K562 (cell line): ENCODE data around the gene TMEM164. TPM values are rescaled to one million over a fixed set of nuclear protein-coding genes. Genes with fewer than 3 reads are reported as not detected.

Experiments
- ARNT ChIP-seq, 2 experiments: fragments of 450-650 bp; IDR thresholded peaks; 2 replicates each; pipeline ENCODE4 v1.6.1; 2016; ENCODE audit warnings: mild to moderate bottlenecking in 1 of 2
- CREB1 ChIP-seq, 2 experiments: sonication (generic) in 1 of 2; formaldehyde crosslinking in 1 of 2; IDR thresholded peaks; 2 replicates each; pipeline versions ENCODE4 v1.6.1 to v1.8.0; 2012 to 2022; ENCODE audit warnings: inconsistent platforms in 1 of 2, mild to moderate bottlenecking in 1 of 2, missing genetic modification reagents in 1 of 2, moderate library complexity in 1 of 2
- DNMT1 ChIP-seq: fragments of 450-650 bp; IDR thresholded peaks from 2 replicates; pipeline ENCODE4 v1.6.1; 2016; ENCODE audit warnings: antibody characterized with exemption, mild to moderate bottlenecking
- ELF4 ChIP-seq: fragments of 450-650 bp; formaldehyde crosslinking; IDR thresholded peaks from 2 replicates; pipeline ENCODE4 v1.4.0; 2022; ENCODE audit warnings: missing genetic modification characterization
- HDAC8 ChIP-seq: fragments of 450-650 bp; IDR thresholded peaks from 2 replicates; pipeline ENCODE4 v1.6.1; 2016; ENCODE audit warnings: mild to moderate bottlenecking, missing genetic modification characterization, moderate library complexity, missing compliant biosample characterization
- MTA1 ChIP-seq: fragments of 450-650 bp; IDR thresholded peaks from 2 replicates; pipeline ENCODE4 v1.6.1; 2017; ENCODE audit warnings: borderline replicate concordance
- POLR3A ChIP-seq: IDR thresholded peaks from 2 replicates; pipeline ENCODE4 v1.6.1; 2011; ENCODE audit warnings: borderline replicate concordance, mild to moderate bottlenecking, moderate library complexity; ENCODE audit not compliant: insufficient read length, insufficient read depth; ENCODE audit errors: extremely low read depth
- PTBP1 ChIP-seq: fragments of 200-400 bp; formaldehyde crosslinking; IDR thresholded peaks from 2 replicates; pipeline ENCODE4 v1.6.1; 2017; ENCODE audit warnings: low read depth, low read length
- RNF2 ChIP-seq: sonication (generic); IDR thresholded peaks from 2 replicates; pipeline ENCODE4 v1.6.1; 2016
- SMARCA5 ChIP-seq: fragments of 450-650 bp; IDR thresholded peaks from 2 replicates; pipeline ENCODE4 v1.6.1; 2016
- SMARCE1 ChIP-seq: fragments of 450-650 bp; IDR thresholded peaks from 2 replicates; pipeline ENCODE4 v1.7.1; 2016; ENCODE audit warnings: mild to moderate bottlenecking
- SRF ChIP-seq, 2 experiments: fragments of 250-450, 450-650 bp in 1 of 2; sonication (Bioruptor Pico) in 1 of 2; sonication (generic) in 1 of 2; formaldehyde crosslinking; IDR thresholded peaks; 2 replicates each; pipeline versions ENCODE4 v1.5.0 to v1.5.1; 2020 to 2022; ENCODE audit warnings: mild to moderate bottlenecking in 1 of 2, missing genetic modification reagents in 1 of 2
- TAF1 ChIP-seq: IDR thresholded peaks from 2 replicates; pipeline ENCODE4 v1.6.1; 2011; ENCODE audit warnings: mild to moderate bottlenecking, low read length, moderate library complexity; ENCODE audit not compliant: insufficient read depth, control insufficient read depth, severe bottlenecking; ENCODE audit errors: extremely low read depth
- TRIM28 ChIP-seq: fragments of 450-650 bp; IDR thresholded peaks from 2 replicates; pipeline ENCODE4 v1.6.1; 2017
- XRCC5 ChIP-seq: fragments of 200-400 bp; formaldehyde crosslinking; IDR thresholded peaks from 2 replicates; pipeline ENCODE4 v1.6.1; 2017; ENCODE audit warnings: low read depth, mild to moderate bottlenecking, low read length
- ZBTB17 ChIP-seq: fragments of 450-650 bp; formaldehyde crosslinking; IDR thresholded peaks from 2 replicates; pipeline ENCODE4 v1.4.0; 2020; ENCODE audit warnings: mild to moderate bottlenecking
- ZKSCAN3 ChIP-seq: fragments of 250-450 bp; sonication (Bioruptor Pico); IDR thresholded peaks from 2 replicates; pipeline ENCODE4 v1.4.0; 2020
- ZNF507 ChIP-seq: conservative IDR thresholded peaks from 2 replicates; pipeline ENCODE4 v1.6.1; 2017; ENCODE audit warnings: missing genetic modification characterization, missing compliant biosample characterization
- ZNF583 ChIP-seq: fragments of 250-450 bp; sonication (Bioruptor Pico); IDR thresholded peaks from 2 replicates; pipeline ENCODE4 v1.4.0; 2020
- ZNF586 ChIP-seq: fragments of 450-650 bp; formaldehyde crosslinking; conservative IDR thresholded peaks from 2 replicates; pipeline ENCODE4 v1.4.0; 2020; ENCODE audit warnings: mild to moderate bottlenecking, moderate library complexity
- ZNF589 ChIP-seq: fragments of 200-800 bp; sonication (Bioruptor generic); IDR thresholded peaks from 2 replicates; pipeline ENCODE4 v1.6.1; 2016; ENCODE audit warnings: low read depth, missing genetic modification characterization, missing compliant biosample characterization
- ZNF717 ChIP-seq: fragments of 250-450 bp; sonication (Bioruptor Pico); IDR thresholded peaks from 2 replicates; pipeline ENCODE4 v1.5.0; 2021
- polyA plus RNA-seq, 8 experiments: library from polyadenylated mRNA; depleted of rRNA in 4 of 8; stranded (reverse) in 5 of 8; unstranded in 3 of 8; fragments of >200 nt; fragmentation: Nextera tagmentation in 2 of 8; fragmentation: Illumina TruSeq in 1 of 8; extraction: Ambion mirVana in 2 of 8; extraction: Trizol in 1 of 8; gene quantifications; 2 replicates each; pipeline versions ENCODE4 v1.2.1 to v1.2.3, GENCODE V29; 2011 to 2014; ENCODE audit warnings: inconsistent platforms in 1 of 8, missing spikeins in 1 of 8
- total RNA-seq, 7 experiments: library from RNA; depleted of rRNA in 6 of 7; stranded (reverse); fragments of >200 nt in 6 of 7; fragmentation: Illumina TruSeq in 2 of 7; extraction: Trizol in 2 of 7; gene quantifications; 2 replicates each; pipeline versions ENCODE4 v1.2.1 to v1.2.3, GENCODE V29; 2011 to 2021; ENCODE audit warnings: low replicate concordance in 1 of 7
- TF ChIP-seq, protein P1 (sequence below): fragments of 250-450 bp; sonication (Bioruptor Pico); IDR thresholded peaks from 2 replicates; pipeline ENCODE4 v1.4.0; 2020
- TF ChIP-seq, protein P2 (sequence below), 2 experiments: fragments of 250-450 bp in 1 of 2; fragments of 450-650 bp in 1 of 2; sonication (Bioruptor Pico) in 1 of 2; IDR thresholded peaks; 2 replicates each; pipeline versions ENCODE4 v1.6.1 to v1.8.0; 2016 to 2021; ENCODE audit warnings: mild to moderate bottlenecking in 2 of 2, moderate library complexity in 2 of 2, missing compliant biosample characterization in 1 of 2, missing genetic modification characterization in 1 of 2
- TF ChIP-seq, protein P3 (sequence below): fragments of 250-450 bp; sonication (Bioruptor Pico); IDR thresholded peaks from 2 replicates; pipeline ENCODE4 v1.5.0; 2020; ENCODE audit warnings: mild to moderate bottlenecking
- TF ChIP-seq, protein P4 (sequence below): sonication (generic); formaldehyde crosslinking; IDR thresholded peaks from 2 replicates; pipeline ENCODE4 v1.8.1; 2023; ENCODE audit warnings: mild to moderate bottlenecking, missing genetic modification reagents

The TMEM164 gene
- total and polyA plus RNA-seq, 9 of the 15 experiments (the other 6 are each of a cell fraction or from before 2014, with no cell fraction given), result 2.4 to 57.3 (median 23.1) TPM

DNA sequence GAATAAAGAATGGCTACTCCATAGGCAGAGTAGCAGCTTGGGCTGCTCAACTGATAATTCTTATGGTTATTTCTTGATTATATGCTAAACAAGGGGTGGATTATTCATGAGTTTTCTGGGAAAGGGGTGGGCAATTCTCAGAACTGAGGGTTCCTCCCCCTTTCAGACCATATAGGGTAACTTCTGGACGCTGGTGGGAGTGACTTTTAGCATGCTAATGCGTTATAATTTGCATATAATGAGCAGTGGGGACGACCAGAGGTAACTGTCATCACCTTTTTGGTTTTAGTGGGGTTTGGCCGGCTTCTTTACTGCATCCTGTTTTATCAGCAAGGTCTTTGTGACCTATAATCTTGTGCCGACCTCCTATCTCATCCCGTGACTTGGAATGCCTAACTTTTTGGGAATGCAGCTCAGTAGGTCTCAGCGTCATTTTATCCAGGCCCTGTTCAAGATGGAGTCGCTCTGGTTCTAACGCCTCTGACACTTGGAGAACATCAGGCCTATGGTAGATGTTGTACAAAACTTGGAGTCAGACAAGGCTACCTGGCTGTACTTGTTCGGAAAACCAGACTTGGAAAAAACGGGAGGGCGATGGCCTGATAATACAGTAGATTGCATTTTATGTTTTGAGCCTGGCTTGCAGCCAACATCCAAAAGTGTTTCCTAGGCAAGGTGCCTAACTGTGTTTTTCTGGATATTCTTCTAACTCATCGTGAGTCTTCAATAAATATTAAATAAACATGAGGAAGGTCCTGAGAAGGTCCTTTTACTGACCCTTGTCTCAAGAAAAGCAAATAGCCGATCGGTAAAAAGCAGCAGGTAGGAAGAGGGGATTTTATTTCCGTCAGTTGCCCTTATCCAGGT lies 1.8 kb upstream of the TMEM164 start (continued):
- TF ChIP-seq SRF (CRISPR knock-in tag; IDR thresholded peaks at IDR 0.05) (peak; percentile 79 to 98), ARNT (IDR thresholded peaks at IDR 0.05) (no peak), ZBTB17 (CRISPR knock-in tag) (peak; percentile 96), SMARCA5 (no peak), POLR3A (no peak), RNF2 (no peak), ZNF583 (CRISPR knock-in tag) (peak; percentile 100), ELF4 (peak; percentile 97), TAF1 (no peak), ZNF507 (tag) (peak; percentile 71), ZNF717 (peak; percentile 89), DNMT1 (no peak), MTA1 (0 out of 2 replicates have a peak, but pooled peaks have one; percentile 37), HDAC8 (tag) (peak; percentile 99), SMARCE1 (no peak), ZKSCAN3 (peak; percentile 79), TRIM28 (no peak), PTBP1 (no peak), XRCC5 (no peak), CREB1 (IDR thresholded peaks at IDR 0.05) (no peak), CREB1 (CRISPR knock-in tag; IDR thresholded peaks at IDR 0.05) (no peak), ZNF589 (peak; percentile 99), ZNF586 (CRISPR knock-in tag) (peak; percentile 93)
- TF ChIP-seq, protein P1, sequence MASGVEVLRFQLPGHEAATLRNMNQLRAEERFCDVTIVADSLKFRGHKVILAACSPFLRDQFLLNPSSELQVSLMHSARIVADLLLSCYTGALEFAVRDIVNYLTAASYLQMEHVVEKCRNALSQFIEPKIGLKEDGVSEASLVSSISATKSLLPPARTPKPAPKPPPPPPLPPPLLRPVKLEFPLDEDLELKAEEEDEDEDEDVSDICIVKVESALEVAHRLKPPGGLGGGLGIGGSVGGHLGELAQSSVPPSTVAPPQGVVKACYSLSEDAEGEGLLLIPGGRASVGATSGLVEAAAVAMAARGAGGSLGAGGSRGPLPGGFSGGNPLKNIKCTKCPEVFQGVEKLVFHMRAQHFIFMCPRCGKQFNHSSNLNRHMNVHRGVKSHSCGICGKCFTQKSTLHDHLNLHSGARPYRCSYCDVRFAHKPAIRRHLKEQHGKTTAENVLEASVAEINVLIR (CRISPR knock-in tag), result peak; percentile 89
- TF ChIP-seq, protein P2, sequence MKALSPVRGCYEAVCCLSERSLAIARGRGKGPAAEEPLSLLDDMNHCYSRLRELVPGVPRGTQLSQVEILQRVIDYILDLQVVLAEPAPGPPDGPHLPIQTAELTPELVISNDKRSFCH (CRISPR knock-in tag; IDR thresholded peaks at IDR 0.05), result peak; percentile 96
- TF ChIP-seq, protein P2 (tag; IDR thresholded peaks at IDR 0.05), result peak; percentile 100
- TF ChIP-seq, protein P3, sequence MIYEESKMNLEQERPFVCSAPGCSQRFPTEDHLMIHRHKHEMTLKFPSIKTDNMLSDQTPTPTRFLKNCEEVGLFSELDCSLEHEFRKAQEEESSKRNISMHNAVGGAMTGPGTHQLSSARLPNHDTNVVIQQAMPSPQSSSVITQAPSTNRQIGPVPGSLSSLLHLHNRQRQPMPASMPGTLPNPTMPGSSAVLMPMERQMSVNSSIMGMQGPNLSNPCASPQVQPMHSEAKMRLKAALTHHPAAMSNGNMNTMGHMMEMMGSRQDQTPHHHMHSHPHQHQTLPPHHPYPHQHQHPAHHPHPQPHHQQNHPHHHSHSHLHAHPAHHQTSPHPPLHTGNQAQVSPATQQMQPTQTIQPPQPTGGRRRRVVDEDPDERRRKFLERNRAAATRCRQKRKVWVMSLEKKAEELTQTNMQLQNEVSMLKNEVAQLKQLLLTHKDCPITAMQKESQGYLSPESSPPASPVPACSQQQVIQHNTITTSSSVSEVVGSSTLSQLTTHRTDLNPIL, result peak; percentile 93
- TF ChIP-seq, protein P4, sequence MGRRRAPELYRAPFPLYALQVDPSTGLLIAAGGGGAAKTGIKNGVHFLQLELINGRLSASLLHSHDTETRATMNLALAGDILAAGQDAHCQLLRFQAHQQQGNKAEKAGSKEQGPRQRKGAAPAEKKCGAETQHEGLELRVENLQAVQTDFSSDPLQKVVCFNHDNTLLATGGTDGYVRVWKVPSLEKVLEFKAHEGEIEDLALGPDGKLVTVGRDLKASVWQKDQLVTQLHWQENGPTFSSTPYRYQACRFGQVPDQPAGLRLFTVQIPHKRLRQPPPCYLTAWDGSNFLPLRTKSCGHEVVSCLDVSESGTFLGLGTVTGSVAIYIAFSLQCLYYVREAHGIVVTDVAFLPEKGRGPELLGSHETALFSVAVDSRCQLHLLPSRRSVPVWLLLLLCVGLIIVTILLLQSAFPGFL (CRISPR knock-in tag), result no peak
